HG02970 (cell line): ENCODE results near the gene PCNX1.
"Not testable (repeated sequence)": the region's sequence is repeated elsewhere in the genome, so short reads cannot be mapped to it uniquely, and the experiment has no call there.

Source experiments
- ATAC-seq: cut with Tn5 transposase; IDR thresholded peaks from one replicate; pipeline ENCODE4 v1.9.1; 2021; ENCODE audit warnings: mild to moderate bottlenecking, moderate library complexity, moderate number of reproducible peaks; ENCODE audit not compliant: unreplicated experiment, low FRiP score

PCNX1 gene

DNA sequence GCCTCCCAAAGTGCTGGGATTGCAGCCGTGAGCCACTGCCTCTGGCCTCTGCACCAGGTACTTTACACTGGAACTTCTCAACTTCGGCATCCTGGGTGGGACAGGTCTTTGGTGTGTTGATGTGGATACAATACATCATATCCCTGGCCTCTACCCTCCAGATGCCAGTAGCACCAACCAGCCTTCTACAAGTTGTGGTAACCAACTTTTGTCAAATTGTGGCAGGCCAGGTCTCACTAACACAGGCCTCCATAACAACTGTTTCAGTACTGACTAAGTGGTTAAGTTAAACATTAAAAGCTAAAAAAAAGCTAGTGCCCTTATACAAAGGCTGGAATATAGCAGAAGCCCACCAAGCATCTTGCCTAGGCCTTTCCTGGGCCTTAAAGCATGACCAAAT is 232.9 kb downstream of the PCNX1 start:
- ATAC-seq = no peak

DNA sequence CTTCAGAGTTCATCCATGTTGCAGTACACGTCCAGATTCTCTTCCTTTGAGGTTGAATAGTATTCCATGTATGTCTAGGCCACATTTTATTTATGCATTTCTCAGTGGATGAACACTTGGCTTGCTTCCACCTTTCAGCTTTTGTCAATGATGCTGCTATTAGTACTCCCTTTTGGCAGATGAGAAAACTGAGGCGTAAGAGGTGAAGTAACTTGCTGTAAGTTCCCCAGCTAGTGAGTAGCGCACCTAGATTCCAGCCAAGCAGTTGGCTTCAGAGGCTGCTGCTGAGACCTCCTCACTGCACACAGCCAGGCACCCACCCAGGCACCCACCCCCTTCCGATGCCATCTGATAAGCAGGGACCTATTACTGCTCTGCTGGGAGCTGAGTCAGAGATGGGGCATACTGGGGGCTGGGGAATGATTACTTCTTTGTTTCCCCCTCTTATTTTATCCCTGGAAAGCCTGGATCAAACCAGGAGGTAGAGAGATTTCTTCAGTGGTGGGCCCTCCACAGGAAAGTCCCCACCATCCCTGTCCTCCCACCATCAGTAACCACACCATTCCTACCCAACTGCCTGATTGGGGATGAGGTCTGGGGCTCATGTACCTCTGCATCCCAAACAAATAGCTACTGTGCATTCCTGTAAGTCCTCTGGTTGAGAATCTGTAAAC is 234.6 kb downstream of the PCNX1 start:
- ATAC-seq = no peak

DNA sequence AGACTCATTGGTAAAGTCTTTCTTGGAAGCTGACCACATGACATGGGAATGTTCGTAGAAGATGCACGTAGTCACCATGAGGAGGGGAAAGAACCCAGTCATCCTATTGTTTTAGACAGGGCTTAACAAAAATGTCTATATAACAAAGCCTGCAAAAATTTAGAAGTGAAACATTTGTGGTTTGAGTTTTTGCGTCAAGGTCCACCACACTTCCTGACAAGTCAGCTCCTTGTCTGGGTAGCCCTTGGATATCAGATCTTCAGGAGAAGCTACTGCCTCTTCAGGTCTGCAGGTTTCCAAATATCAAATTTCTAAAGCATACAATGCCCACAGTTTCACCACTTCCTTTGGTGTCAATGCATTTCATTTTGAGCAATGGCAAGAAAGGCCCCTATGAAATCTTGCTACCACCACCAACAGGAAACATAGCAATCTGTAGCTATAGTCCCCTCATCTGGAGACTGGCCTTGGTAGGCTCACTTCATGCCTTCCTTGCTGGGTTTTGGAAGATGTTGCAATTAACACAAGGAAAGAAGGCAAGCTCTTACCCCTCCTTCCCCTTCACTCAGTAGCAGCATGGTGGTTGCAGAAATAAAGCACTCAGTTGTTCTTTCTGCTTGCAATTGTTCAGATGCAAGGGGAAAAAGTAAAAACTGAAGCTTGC is 235.2 kb downstream of the PCNX1 start:
- no peak for ATAC-seq

DNA sequence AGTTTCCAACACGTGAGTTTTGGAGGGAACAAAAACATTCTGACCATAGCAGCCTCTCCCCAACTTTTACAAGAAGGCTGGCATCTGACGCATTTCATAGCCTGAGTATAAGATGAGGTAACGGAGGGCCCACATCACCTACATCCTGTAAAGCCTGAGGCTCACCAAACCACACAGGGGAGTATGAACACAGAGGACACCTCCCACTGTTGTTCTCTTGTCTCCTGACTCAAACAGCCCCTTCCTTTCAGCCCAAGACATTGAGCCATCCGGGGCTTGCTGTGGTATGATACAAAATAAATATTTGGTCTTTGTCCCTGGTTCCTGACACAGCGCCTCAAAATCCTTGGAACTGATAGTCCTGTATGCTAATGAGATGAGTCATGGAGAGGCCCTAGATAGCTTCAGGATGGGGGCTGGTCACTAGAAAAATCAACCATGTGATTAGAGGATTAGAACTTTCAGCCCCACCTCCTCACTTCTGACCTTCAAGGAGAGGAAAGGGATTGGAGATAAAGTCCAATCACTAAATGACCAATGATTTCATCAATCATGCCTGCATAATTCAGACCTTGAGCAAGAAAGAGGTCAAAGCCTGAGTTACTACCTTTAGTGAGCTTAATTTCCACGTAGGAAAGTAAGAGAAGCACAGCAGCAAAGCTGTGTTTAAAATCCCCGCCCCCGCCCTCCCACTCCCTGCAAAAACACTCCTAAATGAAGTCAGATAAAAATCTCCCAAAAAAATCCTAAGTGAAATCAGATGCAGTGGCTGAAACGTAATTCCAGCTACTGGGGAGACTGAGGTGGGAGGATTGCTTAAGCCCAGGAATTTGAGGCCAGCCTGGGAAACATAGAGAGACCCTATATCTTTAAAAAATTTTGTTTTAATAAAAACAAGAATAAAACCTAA is 236.4 kb downstream of the PCNX1 start:
- ATAC-seq = no peak

DNA sequence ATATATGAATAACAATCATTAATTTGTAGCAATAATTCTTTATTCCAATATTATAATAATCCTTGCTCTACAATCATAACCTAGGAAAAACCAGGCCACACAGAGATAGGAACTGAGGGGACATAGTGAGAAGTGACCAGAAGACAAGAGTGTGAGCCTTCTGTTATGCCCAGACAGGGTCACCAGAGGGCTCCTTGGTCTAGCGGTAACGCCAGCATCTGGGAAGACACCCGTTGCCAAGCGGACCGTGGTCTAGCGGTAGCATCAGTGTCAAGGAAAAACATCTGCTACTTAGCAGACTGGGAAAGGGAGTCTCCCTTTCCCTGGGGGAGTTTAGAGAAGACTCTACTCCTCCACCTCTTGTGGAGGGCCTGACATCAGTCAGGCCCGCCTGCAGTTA is 240.1 kb downstream of the PCNX1 start:
- ATAC-seq = not testable (repeated sequence)

DNA sequence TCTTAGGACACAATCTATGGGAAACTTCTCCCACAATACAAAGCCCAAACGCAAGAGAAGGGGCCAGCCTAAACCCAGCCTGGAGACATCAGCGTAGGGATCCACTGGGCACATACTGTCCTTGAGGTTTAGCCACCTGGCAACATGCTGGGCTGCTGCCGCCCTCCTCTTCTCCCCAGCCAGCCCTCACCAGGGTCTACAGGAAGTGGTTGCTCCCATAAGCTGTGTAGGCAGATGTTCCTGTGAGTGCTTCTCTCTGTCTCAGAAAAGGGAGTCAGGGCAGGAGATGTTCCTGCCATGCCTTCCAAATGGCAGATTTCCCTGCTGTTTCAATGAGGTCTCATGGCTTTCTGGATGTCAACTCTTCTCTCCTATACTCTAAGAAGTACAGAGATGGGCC is 241.4 kb downstream of the PCNX1 start:
- ATAC-seq = no peak

DNA sequence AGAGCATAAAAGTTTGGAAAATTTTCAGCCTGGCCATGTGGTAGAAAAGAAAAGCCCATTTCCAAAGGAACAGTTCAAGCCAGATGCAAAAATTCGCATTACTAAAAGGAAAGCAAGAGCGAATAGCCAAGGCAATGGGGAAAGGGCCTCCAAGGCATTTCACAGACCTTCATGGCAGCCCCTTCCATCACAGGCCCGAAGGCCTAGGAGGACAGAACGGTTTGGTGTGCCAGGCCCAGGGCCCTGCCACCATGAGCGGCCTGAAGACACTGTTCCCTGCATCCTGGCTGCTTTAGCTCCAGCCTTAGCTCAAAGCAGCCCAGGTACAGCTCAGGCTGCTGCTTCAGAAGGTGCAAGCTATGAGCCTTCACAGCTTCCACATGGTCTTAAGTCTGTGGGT is 243.5 kb downstream of the PCNX1 start:
- no peak for ATAC-seq

DNA sequence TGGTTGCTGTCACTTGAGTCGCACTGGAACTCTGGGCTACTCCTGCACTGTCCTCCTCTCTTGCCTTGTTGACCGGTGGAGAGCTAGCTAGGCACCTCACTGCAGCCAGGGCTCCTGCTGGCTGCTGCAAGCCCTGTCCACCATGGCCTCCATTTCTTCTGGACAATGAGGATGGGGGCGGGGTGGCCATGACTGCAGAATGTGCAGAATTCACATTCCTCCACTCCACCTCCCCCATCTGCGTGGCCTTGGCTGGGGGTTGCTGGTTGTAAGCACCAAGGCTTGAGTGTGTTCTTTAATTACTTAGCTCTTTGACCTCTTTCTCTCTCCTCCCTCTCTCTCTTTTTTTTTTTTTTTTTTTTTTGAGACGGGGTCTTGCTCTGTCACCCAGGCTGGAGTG is 248.5 kb downstream of the PCNX1 start:
- no peak for ATAC-seq

DNA sequence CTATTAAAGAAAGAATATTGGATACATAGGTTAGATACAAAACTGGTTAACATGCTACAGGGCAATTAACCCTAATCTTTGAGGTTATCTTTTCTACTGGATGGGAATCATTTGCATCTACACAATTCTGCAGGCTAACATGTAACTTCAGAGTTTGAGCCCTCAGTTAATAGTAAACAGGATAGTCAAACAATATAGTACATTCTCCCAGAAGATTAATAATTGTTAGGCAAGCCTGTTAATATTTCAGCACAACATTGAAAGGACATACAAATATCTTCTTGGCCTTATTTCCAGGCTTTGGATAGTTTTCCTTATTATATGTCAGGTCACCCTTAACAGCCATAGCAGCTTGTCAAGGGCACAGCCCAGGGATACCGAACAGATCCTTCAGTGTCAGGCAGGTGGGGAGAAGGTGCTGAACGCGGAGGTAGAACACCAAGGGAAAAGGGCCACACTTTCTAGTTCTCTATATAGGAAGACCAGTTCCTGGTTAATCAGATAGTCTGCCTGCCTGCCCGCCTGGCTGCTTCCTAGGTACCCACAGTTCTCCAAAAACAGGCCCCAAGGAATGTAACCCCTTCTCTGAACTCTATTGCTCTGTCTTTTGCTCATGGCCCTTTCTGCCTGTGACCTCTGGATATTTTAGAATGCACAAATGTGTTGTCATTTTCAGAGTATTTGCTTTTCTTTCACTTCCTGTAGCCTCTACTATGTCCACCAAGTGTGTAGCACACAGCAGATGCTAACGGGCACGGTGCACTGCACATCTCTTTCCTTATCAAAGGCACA is 256.0 kb downstream of the PCNX1 start:
- no peak for ATAC-seq

DNA sequence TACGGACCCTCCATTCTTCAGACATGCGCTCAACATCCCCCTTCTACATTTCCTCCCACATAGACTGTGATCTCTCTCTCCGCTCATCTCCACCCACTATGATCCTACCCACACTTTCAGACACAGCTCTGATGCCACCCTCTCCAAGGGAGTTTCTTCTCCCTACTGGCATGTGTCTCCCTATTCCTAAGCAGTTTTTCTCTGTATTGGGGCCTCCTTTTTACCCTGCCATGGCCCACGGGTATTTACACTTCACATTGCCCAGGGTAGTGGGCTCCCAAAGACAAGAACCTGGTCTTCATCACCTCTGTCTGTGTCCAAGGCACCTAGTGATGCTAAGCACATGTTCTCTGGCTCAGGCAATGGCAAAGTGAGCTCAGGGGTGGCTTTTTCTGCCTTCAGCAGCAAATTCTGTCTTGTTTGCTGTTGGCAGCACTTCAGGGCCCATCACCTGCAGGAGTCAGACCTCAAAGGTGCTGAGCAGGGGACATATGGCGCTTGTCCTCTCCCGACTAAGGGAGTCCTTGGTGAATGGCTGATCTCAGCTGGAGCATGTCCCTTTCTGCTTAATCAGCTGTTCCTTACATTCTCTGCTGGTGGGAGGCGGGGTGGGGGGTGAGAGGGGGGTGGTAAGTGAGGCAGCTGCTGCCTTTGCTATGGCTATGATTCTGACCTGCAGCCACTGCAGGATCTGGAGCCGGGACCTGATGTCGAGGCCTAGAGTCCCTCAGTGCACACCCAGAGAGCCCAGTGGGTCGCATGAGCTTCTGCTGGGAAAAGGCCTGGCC is 256.8 kb downstream of the PCNX1 start:
- ATAC-seq = no peak
